GM18951 (cell line): ENCODE measurements around the gene MKI67.
"Not testable (repeated sequence)": the region's sequence is repeated elsewhere in the genome, so short reads cannot be mapped to it uniquely, and the experiment has no call there.

Source experiments
- POLR2A ChIP-seq: IDR thresholded peaks from 4 replicates; pipeline ENCODE4 v1.6.1; 2011; ENCODE audit warnings: mild to moderate bottlenecking; ENCODE audit not compliant: insufficient read length, insufficient read depth; ENCODE audit errors: extremely low read depth
- in situ Hi-C: fragments of 300-500 bp; cut with MboI; formaldehyde crosslinking; loops from one replicate; pipeline ENCODE4 v1.12.0; 2022; ENCODE audit warnings: low sequenced_read_pairs, mixed read lengths, inconsistent platforms; ENCODE audit not compliant: unreplicated experiment

Gene MKI67

DNA sequence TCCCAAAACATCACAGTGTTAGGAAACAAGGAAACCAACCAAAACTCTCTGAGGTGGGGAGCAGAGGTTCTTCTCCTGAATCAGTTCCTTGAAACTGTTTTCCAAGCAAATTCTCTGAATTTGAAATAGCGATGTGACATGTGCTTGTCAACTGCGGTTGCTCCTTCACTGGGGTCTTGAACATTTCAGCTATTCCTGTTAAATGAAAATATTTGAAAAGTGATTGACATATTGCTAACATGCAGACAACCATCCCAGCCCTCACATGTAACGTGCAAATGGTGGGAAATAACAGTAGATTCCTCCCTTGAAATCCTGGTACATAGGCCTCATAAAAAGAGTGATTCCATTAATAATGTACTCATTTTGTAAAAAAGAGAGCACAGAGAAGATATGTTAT is 15.9 kb downstream of the MKI67 start:
- no peak for TF ChIP-seq POLR2A
- in situ Hi-C loops, result no loop called here

DNA sequence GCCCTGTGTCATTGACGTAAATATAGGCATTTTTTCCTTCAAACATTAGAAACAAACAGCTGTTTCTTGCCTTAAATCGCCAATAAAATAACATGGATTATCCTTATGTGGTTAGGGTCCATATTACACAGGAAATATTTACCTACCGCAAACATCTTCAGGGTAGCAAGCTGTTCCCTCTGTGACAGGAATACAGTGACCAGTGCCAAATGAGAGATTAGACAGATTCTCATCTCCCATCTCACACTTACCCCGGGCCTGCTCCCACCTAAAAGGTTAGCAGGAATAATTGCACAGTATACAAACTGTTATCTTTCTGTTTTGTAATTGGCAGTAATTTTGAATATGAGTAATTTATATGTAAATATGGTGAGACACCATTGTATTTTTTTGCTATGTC is 16.5 kb downstream of the MKI67 start:
- in situ Hi-C loops, result no loop called here
- TF ChIP-seq POLR2A, result no peak

DNA sequence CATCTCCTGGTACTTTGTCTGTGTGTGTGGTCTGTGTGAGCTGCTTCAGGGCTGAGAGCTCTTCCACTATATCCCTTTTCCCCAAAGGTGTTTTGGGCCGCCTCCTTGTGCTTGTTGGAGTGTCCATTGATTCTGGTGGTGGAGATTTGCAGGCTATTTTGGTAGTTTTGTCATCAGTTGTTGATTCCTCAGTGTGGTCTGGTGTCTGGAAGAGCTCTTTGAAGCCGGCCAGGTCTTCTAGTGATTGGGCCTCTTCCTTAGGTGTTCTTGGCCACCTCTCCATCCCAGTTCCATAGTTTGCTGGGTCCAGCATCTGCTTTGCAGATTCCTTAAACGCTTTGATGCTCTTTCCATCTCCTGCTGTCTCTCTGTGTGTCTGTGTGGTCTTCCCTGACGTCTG is 20.8 kb downstream of the MKI67 start:
- TF ChIP-seq POLR2A, result no peak
- in situ Hi-C loops, result no loop called here

DNA sequence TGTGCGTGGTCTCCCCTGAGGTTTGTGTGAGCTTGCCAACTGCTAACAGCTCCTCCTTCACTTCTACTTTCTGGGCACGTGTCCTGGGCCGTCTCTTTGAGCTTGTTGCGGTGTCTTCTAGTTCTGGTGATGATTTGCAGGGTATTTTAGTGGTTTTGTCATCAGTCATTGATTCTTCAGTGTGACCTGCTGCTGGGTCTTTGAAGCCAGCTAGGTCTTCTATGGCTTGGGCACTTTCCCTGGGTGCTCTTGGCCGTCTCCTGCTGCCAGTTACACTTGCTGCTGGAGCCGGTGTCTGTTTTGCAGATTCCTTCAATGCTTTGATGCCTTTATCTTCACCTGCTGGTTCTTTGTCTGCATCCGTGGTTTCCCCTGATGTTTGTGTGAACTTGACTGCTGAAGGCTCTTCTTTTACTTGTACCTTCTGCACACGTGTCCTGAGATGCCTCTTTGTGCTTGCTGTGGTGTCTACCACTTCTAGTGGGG is 23.0 kb downstream of the MKI67 start:
- TF ChIP-seq POLR2A, result no peak
- in situ Hi-C loops, result no loop called here

DNA sequence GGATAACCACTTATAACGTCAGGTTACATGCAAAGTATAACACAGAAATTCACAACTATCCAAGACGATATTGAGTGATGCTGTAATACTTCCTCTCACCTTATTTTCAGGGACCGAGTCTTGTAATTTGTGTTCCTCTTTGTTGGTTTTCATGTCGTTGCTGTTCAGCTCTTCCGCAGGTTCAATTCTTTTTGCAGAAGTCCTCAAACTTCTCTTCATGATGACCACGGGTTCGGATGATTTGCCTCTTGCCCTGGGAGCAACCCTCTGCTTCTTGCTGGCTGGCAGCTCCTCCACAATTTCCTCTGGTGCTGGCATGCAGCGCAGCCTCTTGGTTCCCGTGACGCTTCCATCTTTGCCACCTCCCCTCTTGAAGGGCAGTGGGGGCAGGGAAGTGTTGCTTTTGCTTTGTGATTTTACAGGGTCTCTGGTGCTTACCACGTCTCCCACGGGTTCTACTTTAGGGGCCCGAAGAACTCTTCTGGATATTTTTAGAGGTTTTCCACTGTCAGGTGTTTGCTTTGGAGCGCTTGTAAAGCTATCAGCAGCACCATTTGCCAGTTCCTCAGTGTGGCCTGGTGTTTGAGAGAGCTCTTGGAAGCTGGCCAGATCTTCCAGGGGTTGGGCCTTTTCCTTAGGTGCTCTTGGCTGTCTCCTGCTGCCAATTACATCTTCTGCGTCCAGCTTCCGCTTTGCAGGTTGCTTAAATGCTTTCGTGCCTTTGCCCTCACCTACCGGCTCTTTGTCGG is 23.6 kb downstream of the MKI67 start:
- in situ Hi-C loops, result no loop called here
- TF ChIP-seq POLR2A, result no peak

DNA sequence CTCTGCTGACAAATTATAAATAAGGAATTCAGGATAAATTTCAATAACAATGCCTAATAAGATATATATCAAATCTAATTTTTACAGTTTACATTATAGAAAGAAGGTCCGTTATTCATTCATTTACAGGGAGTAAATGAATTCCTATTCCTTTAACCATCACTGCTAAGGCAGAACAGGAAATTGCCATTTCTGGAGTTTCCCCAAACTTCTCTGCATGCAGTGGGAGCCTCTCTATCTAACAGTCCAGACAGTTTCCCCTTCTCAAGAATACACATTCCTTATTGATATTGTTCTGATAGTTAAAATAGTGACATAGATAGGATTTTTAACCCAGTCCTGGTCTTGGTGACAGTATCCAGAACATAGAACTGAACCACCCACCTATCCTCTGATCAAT is 24.3 kb downstream of the MKI67 start:
- TF ChIP-seq POLR2A, result no peak
- in situ Hi-C loops, result no loop called here

DNA sequence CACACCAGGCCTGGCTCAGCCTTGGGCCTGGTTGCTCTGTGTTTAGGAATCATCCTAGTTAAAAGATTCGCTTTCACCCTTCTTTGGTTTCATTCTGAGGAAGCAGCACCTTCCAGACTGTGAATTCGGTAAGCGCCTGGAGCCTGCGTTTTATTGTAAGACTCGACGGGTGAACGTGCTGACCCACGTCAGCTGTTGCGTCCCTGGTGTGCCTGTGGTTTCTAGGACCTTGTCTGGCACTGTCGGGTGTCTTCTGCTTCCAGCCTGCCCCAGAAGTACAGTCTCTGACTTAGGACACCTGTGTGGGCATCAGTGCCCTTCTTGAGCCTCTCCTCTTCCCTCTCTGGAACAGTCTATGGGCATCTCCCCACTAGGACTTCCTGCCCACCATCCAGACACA is 26.3 kb downstream of the MKI67 start:
- TF ChIP-seq POLR2A, result no peak
- in situ Hi-C loops, result no loop called here

DNA sequence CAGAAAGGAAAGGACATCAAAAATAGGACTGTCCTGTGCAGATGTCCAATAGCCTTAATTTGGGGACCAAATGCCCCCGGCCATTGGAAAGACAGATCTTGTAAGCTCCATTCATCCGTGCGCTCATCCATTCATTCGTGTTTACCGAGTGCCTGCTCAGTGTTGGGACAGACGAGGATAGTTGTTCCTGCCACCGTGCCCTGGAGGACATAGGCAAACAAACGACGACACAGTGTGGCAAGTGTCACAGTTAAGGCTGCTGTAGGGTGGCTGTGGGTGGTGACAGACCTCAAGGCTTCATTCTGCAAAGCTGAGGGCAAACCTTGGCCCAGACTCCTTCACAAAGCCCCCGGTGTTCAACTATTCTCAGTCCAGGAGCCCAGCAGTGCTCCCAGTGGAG is 27.6 kb downstream of the MKI67 start:
- in situ Hi-C loops, result no loop called here
- no peak for TF ChIP-seq POLR2A

DNA sequence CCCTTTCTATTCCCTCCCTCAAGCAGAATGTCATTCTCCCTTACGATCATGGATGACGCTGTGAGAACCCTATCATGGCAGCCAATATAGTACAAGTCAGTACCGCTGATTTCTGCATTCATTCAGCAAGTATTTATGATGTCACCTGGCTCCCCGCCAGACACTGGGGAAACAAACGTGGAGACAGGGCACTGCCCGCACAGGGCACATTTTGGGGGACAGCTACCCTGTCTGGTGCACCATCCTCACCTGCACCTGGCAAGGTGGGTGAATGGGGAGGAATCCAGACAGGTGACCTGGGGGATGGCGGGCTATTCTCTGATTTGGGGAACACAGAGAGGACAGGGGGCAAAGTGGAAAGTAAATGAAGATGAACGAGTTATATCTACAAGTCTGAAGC is 28.4 kb downstream of the MKI67 start:
- TF ChIP-seq POLR2A, result no peak
- in situ Hi-C loops, result no loop called here

DNA sequence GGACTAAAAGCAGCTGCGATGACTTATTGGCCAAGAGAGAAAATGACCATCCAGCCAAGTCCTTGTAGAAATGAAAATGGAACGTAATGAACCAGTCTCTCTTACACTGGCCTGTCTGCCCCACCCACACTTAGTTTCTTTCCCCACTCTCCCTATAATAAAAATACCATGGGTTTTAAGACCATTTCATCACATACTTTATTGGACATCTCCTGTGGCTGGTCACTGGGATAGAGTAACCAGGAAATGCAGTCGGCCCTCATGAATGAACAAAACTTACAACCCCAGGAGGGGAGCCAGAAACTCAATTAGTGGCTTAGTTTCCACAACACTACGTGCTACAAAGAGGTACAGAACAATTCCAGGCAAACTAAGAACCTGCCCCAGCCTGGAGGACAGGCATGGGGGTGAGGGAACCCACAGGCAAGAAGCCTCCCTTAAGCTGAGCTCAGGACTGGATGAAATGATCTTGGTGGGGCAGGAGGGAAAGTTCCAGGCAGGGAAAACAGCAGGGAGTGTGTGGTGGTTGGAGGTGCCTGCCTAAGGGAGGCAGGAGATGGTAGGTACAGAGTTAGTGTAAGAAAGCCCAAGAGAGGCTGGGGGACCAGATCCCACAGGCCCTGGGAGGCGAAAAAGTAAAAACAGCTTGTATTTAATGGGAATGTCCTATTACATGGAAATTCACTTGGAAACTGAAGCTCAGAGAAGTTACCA is 29.6 kb downstream of the MKI67 start:
- in situ Hi-C loops, result no loop called here
- no peak for TF ChIP-seq POLR2A

DNA sequence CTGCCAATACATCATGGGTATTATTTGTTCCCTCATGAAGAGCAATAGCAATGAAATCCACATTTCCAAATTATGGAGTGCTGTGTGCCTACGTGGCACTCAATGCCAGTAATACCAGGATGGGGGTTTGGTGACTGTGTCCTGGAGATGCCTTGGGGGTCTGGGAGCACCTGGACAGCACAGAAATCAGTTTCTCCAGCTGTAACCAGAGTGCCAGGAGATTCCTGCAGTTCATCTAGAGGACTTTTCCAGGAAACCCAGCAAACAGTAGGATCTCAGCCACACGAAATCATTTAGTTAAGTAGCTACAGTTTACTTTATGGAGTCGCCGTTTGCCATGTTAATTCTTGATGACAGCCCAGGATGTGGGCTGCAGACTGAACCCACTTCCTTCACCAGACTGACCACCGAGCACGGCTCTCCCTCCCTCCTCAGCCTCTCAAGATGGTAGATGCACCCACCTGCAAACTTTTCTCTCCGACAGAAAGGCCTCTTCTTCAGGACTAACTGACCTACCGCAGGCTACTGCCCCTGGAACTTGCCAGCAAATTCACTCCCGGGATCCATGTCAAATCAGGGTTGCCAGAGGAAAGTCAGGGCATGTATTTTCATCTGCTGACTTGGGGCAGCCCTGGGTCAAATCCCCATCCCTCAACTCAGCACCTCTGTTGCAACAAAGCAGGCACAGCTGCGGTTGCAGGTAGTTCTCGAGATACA is 30.3 kb downstream of the MKI67 start:
- in situ Hi-C loops, result no loop called here
- TF ChIP-seq POLR2A, result no peak

DNA sequence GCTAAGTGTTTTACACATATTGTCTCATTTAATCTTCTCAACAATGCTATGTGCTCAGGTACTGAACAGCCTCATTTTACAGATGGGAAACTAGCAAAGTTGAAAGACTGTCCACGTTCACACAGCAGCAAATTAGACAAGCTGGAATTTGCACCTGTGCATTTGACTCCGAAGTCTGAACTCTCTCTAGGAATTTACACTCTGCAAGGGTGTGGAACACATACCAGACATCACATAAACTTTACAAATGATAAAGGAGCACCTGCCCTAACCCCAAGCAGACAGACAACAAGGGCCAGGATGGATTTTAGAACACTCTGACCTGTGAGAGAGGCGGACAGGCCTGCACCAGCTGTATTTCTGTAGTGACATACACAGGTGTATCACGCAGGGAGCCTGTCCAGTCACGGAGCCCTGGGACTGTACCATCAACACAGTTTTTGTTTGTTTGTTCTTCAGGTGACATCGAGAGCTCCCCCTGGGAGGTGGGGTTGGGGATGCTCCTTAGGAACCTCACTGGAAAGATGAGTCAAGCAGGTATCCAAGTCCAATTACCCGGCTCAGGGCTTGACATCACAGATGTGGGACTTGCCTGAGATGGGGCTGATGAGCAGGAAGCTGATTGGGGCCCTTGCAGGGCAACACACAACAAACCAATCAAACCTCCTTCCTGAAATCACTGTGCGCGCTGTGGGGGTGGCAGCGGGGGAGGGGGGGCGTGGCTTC is 31.0 kb downstream of the MKI67 start:
- in situ Hi-C loops, result no loop called here
- TF ChIP-seq POLR2A, result peak; percentile 16

DNA sequence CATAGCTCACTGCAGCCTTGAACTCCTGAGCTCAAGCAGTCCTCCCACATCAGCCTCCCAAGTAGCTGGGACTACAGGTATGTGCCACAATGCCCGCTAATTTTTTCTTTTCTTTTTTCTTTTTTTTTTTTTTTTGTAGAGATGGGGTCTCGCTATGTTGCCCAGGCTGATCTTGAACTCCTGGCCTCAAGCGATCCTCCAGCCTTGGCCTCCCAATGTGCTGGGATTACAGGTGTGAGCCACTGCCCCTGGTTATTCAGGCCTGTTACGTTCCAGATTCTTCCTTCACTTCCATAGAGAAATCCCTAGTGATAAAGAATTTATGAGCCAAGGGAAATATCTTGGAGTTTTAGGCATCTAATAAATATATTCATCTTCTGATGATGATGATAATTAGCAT is 31.6 kb downstream of the MKI67 start:
- in situ Hi-C loops, result not testable (repeated sequence)
